Tibial nerve (tissue), 4 donors: Measurements from ENCODE around the gene KCNA1.

Experiments used
- EP300 ChIP-seq, 2 donors: sonication (generic); formaldehyde crosslinking; IDR thresholded peaks; one replicate each; pipeline ENCODE4 v1.6.1; 2017; ENCODE audit warnings: antibody characterized with exemption in 2 of 2, mild to moderate bottlenecking in 1 of 2
- POLR2A ChIP-seq, 2 donors: fragments of 450-650 bp; IDR thresholded peaks; one replicate each; pipeline ENCODE4 v1.6.1; 2017; ENCODE audit warnings: antibody characterized with exemption in 2 of 2, mild to moderate bottlenecking in 2 of 2, moderate library complexity in 2 of 2
- TF ChIP-seq, protein P1 (sequence below), 5 experiments: fragments of 200-600 bp in 3 of 5; fragments of 450-650 bp in 2 of 5; sonication (generic) in 3 of 5; IDR thresholded peaks; one replicate each; pipeline ENCODE4 v1.5.1; 2016 to 2019; ENCODE audit warnings: antibody characterized with exemption in 5 of 5, mild to moderate bottlenecking in 3 of 5, moderate library complexity in 2 of 5

DNA sequence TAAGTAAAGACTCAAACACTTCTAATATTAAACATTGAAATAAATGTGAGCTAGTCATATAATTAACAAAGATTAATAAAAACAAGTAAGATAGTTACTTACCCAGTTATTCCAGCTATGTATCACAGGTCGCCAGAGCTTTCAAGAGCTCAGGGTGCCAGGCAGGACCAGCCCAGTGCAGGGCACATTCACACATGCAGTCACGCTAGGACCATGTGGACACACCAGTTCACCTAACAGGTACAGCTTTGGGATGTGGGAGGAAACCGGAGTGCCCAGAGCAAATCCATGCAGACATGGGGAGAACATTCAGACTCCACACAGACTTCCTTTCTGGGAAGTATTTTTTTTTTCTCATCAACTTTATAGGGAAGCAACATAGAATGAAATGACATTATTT lies 39.3 kb upstream of the KCNA1 start:
- TF ChIP-seq, protein P1, sequence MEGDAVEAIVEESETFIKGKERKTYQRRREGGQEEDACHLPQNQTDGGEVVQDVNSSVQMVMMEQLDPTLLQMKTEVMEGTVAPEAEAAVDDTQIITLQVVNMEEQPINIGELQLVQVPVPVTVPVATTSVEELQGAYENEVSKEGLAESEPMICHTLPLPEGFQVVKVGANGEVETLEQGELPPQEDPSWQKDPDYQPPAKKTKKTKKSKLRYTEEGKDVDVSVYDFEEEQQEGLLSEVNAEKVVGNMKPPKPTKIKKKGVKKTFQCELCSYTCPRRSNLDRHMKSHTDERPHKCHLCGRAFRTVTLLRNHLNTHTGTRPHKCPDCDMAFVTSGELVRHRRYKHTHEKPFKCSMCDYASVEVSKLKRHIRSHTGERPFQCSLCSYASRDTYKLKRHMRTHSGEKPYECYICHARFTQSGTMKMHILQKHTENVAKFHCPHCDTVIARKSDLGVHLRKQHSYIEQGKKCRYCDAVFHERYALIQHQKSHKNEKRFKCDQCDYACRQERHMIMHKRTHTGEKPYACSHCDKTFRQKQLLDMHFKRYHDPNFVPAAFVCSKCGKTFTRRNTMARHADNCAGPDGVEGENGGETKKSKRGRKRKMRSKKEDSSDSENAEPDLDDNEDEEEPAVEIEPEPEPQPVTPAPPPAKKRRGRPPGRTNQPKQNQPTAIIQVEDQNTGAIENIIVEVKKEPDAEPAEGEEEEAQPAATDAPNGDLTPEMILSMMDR (IDR thresholded peaks at IDR 0.05), result no peak
- TF ChIP-seq POLR2A (IDR thresholded peaks at IDR 0.05) (no peak), EP300 (IDR thresholded peaks at IDR 0.05) (no peak)
